Sigmoid colon (tissue), 7 donors: ENCODE data around the gene RMRP. TPM values are rescaled to one million over a fixed set of nuclear protein-coding genes. Genes with fewer than 3 reads are reported as not detected.
"Not testable (repeated sequence)": the region's sequence is repeated elsewhere in the genome, so short reads cannot be mapped to it uniquely, and the experiment has no call there.

ENCODE experiments used
- DNase-seq: peaks from one replicate; pipeline ENCODE4 v3.0.0-alpha.2; 2019
- H3K27ac ChIP-seq, 4 donors: fragments of 200-600 bp; sonication (generic); one replicate each; pipeline ENCODE4 v1.5.1; 2016 to 2019; ENCODE audit warnings: mild to moderate bottlenecking in 1 of 4
- H3K27me3 ChIP-seq, 3 donors: fragments of 200-600 bp; sonication (generic); one replicate each; pipeline ENCODE4 v1.5.1; 2019; ENCODE audit warnings: mild to moderate bottlenecking in 1 of 3
- H3K36me3 ChIP-seq, 4 donors: fragments of 200-600 bp; sonication (generic); one replicate each; pipeline ENCODE4 v1.5.1; 2016 to 2019
- H3K4me1 ChIP-seq, 4 donors: fragments of 200-600 bp; sonication (generic); one replicate each; pipeline ENCODE4 v1.5.1; 2017 to 2019
- H3K4me3 ChIP-seq, 4 donors: fragments of 200-600 bp; sonication (generic); one replicate each; pipeline ENCODE4 v1.5.1; 2017 to 2019; ENCODE audit warnings: mild to moderate bottlenecking in 2 of 4, moderate library complexity in 1 of 4
- H3K9me3 ChIP-seq, 4 donors: fragments of 200-600 bp in 3 of 4; sonication (generic) in 3 of 4; one replicate each; pipeline versions ENCODE4 v1.5.1 to v1.6.1; 2013 to 2019
- CTCF ChIP-seq, 4 experiments: fragments of 450-650 bp in 3 of 4; fragments of 200-600 bp in 1 of 4; IDR thresholded peaks; one replicate each; pipeline ENCODE4 v1.5.1; 2016 to 2019; ENCODE audit warnings: antibody characterized with exemption in 4 of 4, mild to moderate bottlenecking in 3 of 4, moderate library complexity in 2 of 4
- EP300 ChIP-seq, 4 donors: sonication (generic); formaldehyde crosslinking; IDR thresholded peaks; one replicate each; pipeline ENCODE4 v1.6.1; 2017; ENCODE audit warnings: antibody characterized with exemption in 4 of 4
- POLR2A ChIP-seq, 2 donors: fragments of 450-650 bp; IDR thresholded peaks; one replicate each; pipeline ENCODE4 v1.6.1; 2016; ENCODE audit warnings: antibody characterized with exemption in 2 of 2, mild to moderate bottlenecking in 2 of 2, moderate library complexity in 2 of 2
- POLR2AphosphoS5 ChIP-seq, 4 donors: sonication (generic); formaldehyde crosslinking; IDR thresholded peaks; one replicate each; pipeline ENCODE4 v1.6.1; 2017; ENCODE audit warnings: antibody characterized with exemption in 4 of 4
- WGBS, 2 donors: extraction: QIAGEN DNeasy Blood & Tissue Kit; methylation state at CpG; one replicate each; pipeline ENCODE4 v1.1.7; 2013; 5-methylcytosine and 5-hydroxymethylcytosine counted together
- intact Hi-C: fragments of 100-400 bp; cut with DNase I; formaldehyde crosslinking; loops from one replicate; pipeline ENCODE4 v1.15.1; 2023
- polyA plus RNA-seq, 3 donors: library from polyadenylated mRNA; stranded (reverse); fragments of 200-250 nt; gene quantifications; one replicate each; pipeline ENCODE4 v1.2.3, GENCODE V29; 2013
- total RNA-seq, 4 donors: library from RNA; depleted of rRNA; stranded (reverse); fragments of >200 nt; gene quantifications; one replicate each; pipeline ENCODE4 v1.1.0, GENCODE V29; 2016
- donor health status: healthy with polysubstance abuse.
- donor health status: Bipolar disorder and iron deficiency.
- donor health status: healthy.

RMRP gene
- total and polyA plus RNA-seq, 7 donors = 480 to 26,387 (median 4,377) TPM; not detected in 2

GRCh38 chr9:35646533-35647265, 11.1 kb downstream of the RMRP start:
- Histone ChIP-seq H3K27me3 (no peaks in the 10 kb centered on the region), H3K4me3 (peak overlapping the region; percentile 38 to 63 (median 56)), H3K4me1 (peaks cover 0 to 13% (median 11%) of the 10 kb centered on the region in 4 donors), H3K27ac (peak overlapping the region; percentile 77 to 90 (median 87)), H3K9me3 (no peaks in the 10 kb centered on the region), H3K36me3 (no peaks in the 10 kb centered on the region)
- DNase-seq = peak; percentile 96
- intact Hi-C loops = loop anchor here (2.0 to 10.0 kb wide), 4 partner anchors 42 to 238 kb away; partner anchors contain the start of genes GBA2, RGP1 and TESK1
- TF ChIP-seq POLR2AphosphoS5 (IDR thresholded peaks at IDR 0.05) (peak; percentile 94 to 98 (median 96)), EP300 (IDR thresholded peaks at IDR 0.05) (peak in 1 of 4 donors; percentile 10), CTCF (IDR thresholded peaks at IDR 0.05) (peak; percentile 93 to 98 (median 95)), POLR2A (IDR thresholded peaks at IDR 0.05) (peak; percentile 86 to 91)
- WGBS, 2 donors = 0% methylated on average over 58 of the region's 58 CpGs

- no peaks in the 10 kb centered on the region for H3K27me3 ChIP-seq
- H3K4me3 ChIP-seq = peak overlapping the region; percentile 38 to 63 (median 56)
- peak overlapping the region; percentile 77 to 90 (median 87) for H3K27ac ChIP-seq
- no peaks in the 10 kb centered on the region for H3K36me3 ChIP-seq
- no peak for DNase-seq
- H3K9me3 ChIP-seq = no peaks in the 10 kb centered on the region
- 0 to 1% methylated on average over 11 of the region's 11 CpGs for WGBS, 2 donors
- intact Hi-C loops = loop anchor here (2.0 to 10.0 kb wide), 4 partner anchors 41 to 239 kb away; partner anchors contain the start of genes GBA2, RGP1 and TESK1
- H3K4me1 ChIP-seq = peaks cover 0 to 13% (median 11%) of the 10 kb centered on the region in 4 donors
- TF ChIP-seq POLR2A (IDR thresholded peaks at IDR 0.05) (no peak), CTCF (IDR thresholded peaks at IDR 0.05) (peak in 1 of 4 experiments; percentile 26), EP300 (IDR thresholded peaks at IDR 0.05) (no peak)
Measured at GRCh38 chr9:35646153-35646532, 11.7 kb downstream of the RMRP start.

GRCh38 chr9:35645736-35646135, 12.1 kb downstream of the RMRP start:
- peaks cover 0 to 13% (median 11%) of the 10 kb centered on the region in 4 donors for H3K4me1 ChIP-seq
- not testable (repeated sequence) for H3K27me3 ChIP-seq, H3K36me3 ChIP-seq, H3K9me3 ChIP-seq, DNase-seq
- H3K27ac ChIP-seq = peak overlapping the region; percentile 77 to 90 (median 87)
- 21 to 33% methylated on average over 10 of the region's 10 CpGs for WGBS, 2 donors
- intact Hi-C loops = loop anchor here (2.0 to 10.0 kb wide), 4 partner anchors 41 to 239 kb away; partner anchors contain the start of genes GBA2, RGP1 and TESK1
- H3K4me3 ChIP-seq = peak overlapping the region; percentile 38 to 63 (median 56)

- Histone ChIP-seq H3K27me3 (no peaks in the 10 kb centered on the region), H3K4me1 (peaks cover 0 to 13% (median 11%) of the 10 kb centered on the region in 4 donors), H3K4me3 (no peak overlapping the region), H3K36me3 (no peaks in the 10 kb centered on the region), H3K27ac (no peak overlapping the region), H3K9me3 (no peaks in the 10 kb centered on the region)
- 95 to 96% methylated on average over 12 of the region's 12 CpGs for WGBS, 2 donors
- intact Hi-C loops = loop anchor here (10.0 kb wide), 1 partner anchor 242 kb away; no protein-coding TSS in a partner anchor
- DNase-seq = no peak
- TF ChIP-seq POLR2AphosphoS5 (IDR thresholded peaks at IDR 0.05) (no peak), CTCF (IDR thresholded peaks at IDR 0.05) (no peak), EP300 (IDR thresholded peaks at IDR 0.05) (no peak), POLR2A (IDR thresholded peaks at IDR 0.05) (no peak)
Measured at GRCh38 chr9:35643046-35643445, 14.8 kb downstream of the RMRP start.

GRCh38 chr9:35641478-35641877, 16.3 kb downstream of the RMRP start:
- WGBS, 2 donors = 80 to 92% methylated on average over 3 of the region's 3 CpGs
- H3K27me3 ChIP-seq, H3K36me3 ChIP-seq, H3K4me3 ChIP-seq, DNase-seq, H3K27ac ChIP-seq, H3K4me1 ChIP-seq, H3K9me3 ChIP-seq: not testable (repeated sequence)
- intact Hi-C loops = loop anchor here (10.0 kb wide), 1 partner anchor 243 kb away; no protein-coding TSS in a partner anchor

GRCh38 chr9:35640431-35640830, 17.4 kb downstream of the RMRP start:
- H3K27ac ChIP-seq, H3K27me3 ChIP-seq, H3K4me3 ChIP-seq, H3K9me3 ChIP-seq, H3K4me1 ChIP-seq, H3K36me3 ChIP-seq: not testable (repeated sequence)
- DNase-seq = peak; percentile 52
- 97 to 98% methylated on average over 15 of the region's 15 CpGs for WGBS, 2 donors
- intact Hi-C loops = loop anchor here (10.0 kb wide), 1 partner anchor 244 kb away; no protein-coding TSS in a partner anchor
